Vagina (tissue), 2 donors: ENCODE measurements around the gene PDCL3.

ENCODE experiments used
- CTCF ChIP-seq, 3 experiments: fragments of 450-650 bp in 2 of 3; fragments of 200-600 bp in 1 of 3; sonication (generic) in 1 of 3; IDR thresholded peaks; one replicate each; pipeline ENCODE4 v1.5.1; 2017 to 2019; ENCODE audit warnings: antibody characterized with exemption in 3 of 3, mild to moderate bottlenecking in 2 of 3, moderate library complexity in 2 of 3
- POLR2A ChIP-seq, 2 donors: fragments of 450-650 bp; IDR thresholded peaks; one replicate each; pipeline ENCODE4 v1.6.1; 2017; ENCODE audit warnings: antibody characterized with exemption in 2 of 2, mild to moderate bottlenecking in 2 of 2, moderate library complexity in 2 of 2
- POLR2AphosphoS5 ChIP-seq, 2 donors: sonication (generic); formaldehyde crosslinking; IDR thresholded peaks; one replicate each; pipeline ENCODE4 v1.9.0; 2017; ENCODE audit warnings: antibody characterized with exemption in 2 of 2, mild to moderate bottlenecking in 2 of 2, low read depth in 1 of 2; ENCODE audit not compliant: insufficient read depth in 1 of 2

DNA sequence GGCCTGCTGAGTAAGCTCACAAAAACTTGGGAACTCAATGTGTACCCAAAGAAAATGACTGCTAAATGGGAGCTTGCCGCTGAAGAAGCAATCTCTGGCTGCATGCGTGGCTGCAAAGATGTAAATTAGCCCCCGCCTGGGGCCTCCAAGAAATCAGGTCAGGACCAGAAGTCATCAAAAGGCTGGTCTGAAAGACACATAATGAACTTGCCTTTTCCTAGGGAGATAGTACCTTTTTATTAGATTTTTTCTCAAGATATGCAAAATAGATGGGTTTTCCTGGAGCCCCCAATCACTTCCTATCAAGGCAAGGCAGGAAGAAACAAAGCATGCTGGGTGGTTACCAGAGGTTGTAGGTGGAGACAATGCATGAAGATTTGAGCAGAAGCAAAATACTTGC is 38.9 kb downstream of the PDCL3 start:
- TF ChIP-seq CTCF (IDR thresholded peaks at IDR 0.05) (no peak), POLR2A (IDR thresholded peaks at IDR 0.05) (no peak), POLR2AphosphoS5 (IDR thresholded peaks at IDR 0.05; ENCODE audit: insufficient read depth in 1 of 2, low read depth in 1 of 2) (no peak)
